ENCODE data around the gene ARVCF. TPM values are rescaled to one million over a fixed set of nuclear protein-coding genes. Genes with fewer than 3 reads are reported as not detected.
A peak's percentile ranks its signal among the peaks of the same experiment; 100 is the strongest.

Gene ARVCF
- total and polyA plus RNA-seq, 9 of the 15 experiments (the other 6 are each of a cell fraction or from before 2014, with no cell fraction given): 0.03 to 97.4 (median 15.6) TPM

GRCh38 chr22:20021196-20022181 lies 4.9 kb upstream of the ARVCF start:
- ATAC-seq (peak; percentile 72), DNase-seq (ENCODE audit: extremely low read depth in 1 of 4, low spot score in 3 of 4) (peak; percentile 91 to 96 (median 92)), FAIRE-seq (peak; percentile 84)
- Histone ChIP-seq H2AFZ (ENCODE audit: low read depth, low read length) (peak overlapping the region; percentile 68), H3K9ac (ENCODE audit: insufficient read depth in 1 of 2, low read depth in 2 of 2, low read length in 2 of 2) (peak overlapping the region; percentile 91 to 94), H3K4me1 (replicated peaks in 1 of 2; ENCODE audit: control insufficient read depth in 2 of 2, insufficient read depth in 2 of 2, low read length in 2 of 2) (peaks cover 56 to 78% of the 10 kb centered on the region in 2 experiments), H3K9me3 (replicated peaks; ENCODE audit: control insufficient read depth, insufficient read depth, low read depth, low read length) (no peaks in the 10 kb centered on the region), H3K27ac (ENCODE audit: extremely low read depth, low read depth, low read length) (peak overlapping the region; percentile 85), H3K4me2 (ENCODE audit: insufficient read depth, low read length) (peak overlapping the region; percentile 91), H3K79me2 (ENCODE audit: control insufficient read depth, insufficient read depth, low read length) (peaks cover 53% of the 10 kb centered on the region), H4K20me1 (replicated peaks; ENCODE audit: control insufficient read depth, insufficient read depth, low read length) (peaks cover 28% of the 10 kb centered on the region), H3K27me3 (ENCODE audit: control insufficient read depth in 2 of 2, insufficient read depth in 2 of 2, low read length in 2 of 2) (peaks cover 0 to 8% of the 10 kb centered on the region in 2 experiments; a peak in 2 of 5 replicates), H3K9me1 (ENCODE audit: control insufficient read depth, insufficient read depth, low read length) (peaks cover 18% of the 10 kb centered on the region), H3K4me3 (peak overlapping the region; percentile 70), H3K36me3 (ENCODE audit: control insufficient read depth, insufficient read depth, low read length) (peaks cover 34% of the 10 kb centered on the region)
- 4% methylated on average over 36 of the region's 36 CpGs for WGBS (ENCODE audit: insufficient coverage, low coverage, missing lambda C conversion rate)
- TSS peak; percentile 63 for BruUV-seq (replicated peaks)
- intact Hi-C loops (cut with micrococcal nuclease) (loop anchor here (1.0 to 10.0 kb wide), 7 partner anchors 19 to 607 kb away; partner anchors contain the start of genes GNB1L and RTL10), in situ Hi-C loops (cut with MboI) (no loop called here)
- ChIA-PET CTCF (ENCODE audit: low intra/inter-chr PET ratio) (no interaction called here), POLR2A (interaction anchor here (0.5 to 7.9 kb wide), 39 partner anchors 10 to 1997 kb away, joined by 3 to 120 read pairs (median 4); partner anchors contain the start of genes COMT, DGCR2, MICAL3 and RANBP1)
- peak; percentile 87 for TF ChIP-seq ZNF165 (CRISPR knock-in tag; IDR thresholded peaks at IDR 0.05; ENCODE audit: borderline replicate concordance)
- peak in 1 of 2 experiments; percentile 21; a peak in 1 of 4 replicates for TF ChIP-seq TEAD1 (CRISPR knock-in tag; IDR thresholded peaks at IDR 0.05)
- TF ChIP-seq ZNF134 (CRISPR knock-in tag; conservative IDR thresholded peaks at IDR 0.05): peak; percentile 30; the same call in 1 of the 2 replicates
- TF ChIP-seq RNF219 (CRISPR knock-in tag; IDR thresholded peaks at IDR 0.05): peak; percentile 82; the same call in 1 of the 2 replicates
- TF ChIP-seq SAP30 (IDR thresholded peaks at IDR 0.05; ENCODE audit: borderline replicate concordance, insufficient read depth, low read depth, low read length, poor library complexity, severe bottlenecking): peak; percentile 99
- TF ChIP-seq MLX (CRISPR knock-in tag; conservative IDR thresholded peaks at IDR 0.05): peak; percentile 82 to 89
- TF ChIP-seq ZBTB9 (CRISPR knock-in tag; IDR thresholded peaks at IDR 0.05): peak; percentile 80
- TF ChIP-seq HMGXB4 (CRISPR knock-in tag; IDR thresholded peaks at IDR 0.05): no peak; the same call in none of the 2 replicates
- TF ChIP-seq RBM39 (optimal IDR thresholded peaks at IDR 0.05; ENCODE audit: low read depth, low read length): no peak
- TF ChIP-seq SMAD3 (CRISPR knock-in tag; conservative IDR thresholded peaks at IDR 0.05): 0 out of 2 replicates have a peak, but pooled peaks have one; percentile 59

Data from K562 (cell line).